PC-3 (cell line): ENCODE measurements around the gene BBLN.

Experiments used
- EZH2 ChIP-seq: fragments of 300-600 bp; sonication (generic); IDR thresholded peaks from one replicate; pipeline ENCODE4 v1.6.1; 2017; ENCODE audit warnings: antibody characterized with exemption, mild to moderate bottlenecking, low read length; ENCODE audit not compliant: unreplicated experiment
- EZH2phosphoT487 ChIP-seq: fragments of 300-600 bp; sonication (generic); IDR thresholded peaks from 2 replicates; pipeline ENCODE4 v1.6.1; 2018; ENCODE audit warnings: mild to moderate bottlenecking, antibody characterized with exemption, low read length, borderline replicate concordance
- TF ChIP-seq, protein P1 (sequence below): fragments of 300-600 bp; sonication (generic); conservative IDR thresholded peaks from 2 replicates; pipeline ENCODE4 v1.5.1; 2017; ENCODE audit warnings: antibody characterized with exemption, low read depth, mild to moderate bottlenecking, low read length

DNA sequence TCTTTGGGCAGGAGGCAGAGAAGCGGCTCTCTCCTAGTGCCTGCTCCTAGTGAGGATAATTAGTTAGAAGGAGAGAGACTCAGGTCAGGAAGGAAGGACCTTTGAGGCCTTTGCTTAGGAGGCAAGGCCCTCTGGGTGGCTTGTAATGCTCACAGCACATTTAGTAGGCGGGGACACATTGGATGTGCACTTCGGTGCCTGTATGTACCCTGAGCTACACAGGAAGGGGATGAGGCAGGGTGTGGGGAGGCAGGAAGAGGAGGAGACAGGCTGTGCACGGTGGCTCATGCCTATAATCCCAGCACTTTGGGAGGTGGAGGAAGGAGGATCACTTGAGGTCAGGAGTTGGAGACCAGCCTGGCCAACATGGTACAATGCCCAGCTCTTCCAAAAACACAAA is 18.0 kb upstream of the BBLN start:
- TF ChIP-seq, protein P1, sequence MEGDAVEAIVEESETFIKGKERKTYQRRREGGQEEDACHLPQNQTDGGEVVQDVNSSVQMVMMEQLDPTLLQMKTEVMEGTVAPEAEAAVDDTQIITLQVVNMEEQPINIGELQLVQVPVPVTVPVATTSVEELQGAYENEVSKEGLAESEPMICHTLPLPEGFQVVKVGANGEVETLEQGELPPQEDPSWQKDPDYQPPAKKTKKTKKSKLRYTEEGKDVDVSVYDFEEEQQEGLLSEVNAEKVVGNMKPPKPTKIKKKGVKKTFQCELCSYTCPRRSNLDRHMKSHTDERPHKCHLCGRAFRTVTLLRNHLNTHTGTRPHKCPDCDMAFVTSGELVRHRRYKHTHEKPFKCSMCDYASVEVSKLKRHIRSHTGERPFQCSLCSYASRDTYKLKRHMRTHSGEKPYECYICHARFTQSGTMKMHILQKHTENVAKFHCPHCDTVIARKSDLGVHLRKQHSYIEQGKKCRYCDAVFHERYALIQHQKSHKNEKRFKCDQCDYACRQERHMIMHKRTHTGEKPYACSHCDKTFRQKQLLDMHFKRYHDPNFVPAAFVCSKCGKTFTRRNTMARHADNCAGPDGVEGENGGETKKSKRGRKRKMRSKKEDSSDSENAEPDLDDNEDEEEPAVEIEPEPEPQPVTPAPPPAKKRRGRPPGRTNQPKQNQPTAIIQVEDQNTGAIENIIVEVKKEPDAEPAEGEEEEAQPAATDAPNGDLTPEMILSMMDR = no peak
- TF ChIP-seq EZH2 (no peak), EZH2phosphoT487 (no peak)
